Activated effector memory CD4-positive, alpha-beta T cell treated with Interleukin-2 at 50 U/mL for 16 hours (primary cell): ENCODE data around the gene ZBTB37.
"Not testable (repeated sequence)": the region's sequence is repeated elsewhere in the genome, so short reads cannot be mapped to it uniquely, and the experiment has no call there.

Experiments used
- DNase-seq: peaks from one replicate; pipeline ENCODE4 v3.0.0-alpha.2; 2020

ZBTB37 gene

DNA sequence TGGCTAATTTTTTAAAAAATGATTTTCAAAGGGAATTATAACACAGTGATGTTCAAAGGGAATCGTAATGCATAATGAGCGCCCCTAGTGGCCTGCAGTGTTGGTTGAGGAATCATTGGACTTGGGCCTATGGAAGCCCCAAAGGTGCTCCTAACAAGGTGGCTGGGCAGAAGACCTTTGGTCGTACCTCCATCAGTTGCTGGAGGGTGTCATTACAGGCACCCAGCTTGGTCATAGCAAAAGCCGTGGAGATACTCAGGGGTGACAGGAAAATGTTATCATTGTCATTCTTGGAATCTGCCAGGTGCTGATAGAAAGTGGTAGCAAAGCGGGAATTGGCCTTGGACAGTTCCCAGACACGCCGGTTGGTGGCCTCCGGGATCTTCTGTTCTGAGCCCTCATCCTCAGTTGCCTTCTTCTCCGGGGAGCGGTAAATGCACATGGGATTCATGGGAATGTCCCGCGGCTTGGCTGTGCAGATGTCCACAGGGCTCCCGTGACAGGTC lies 46.2 kb downstream of the ZBTB37 start:
- DNase-seq = no peak

DNA sequence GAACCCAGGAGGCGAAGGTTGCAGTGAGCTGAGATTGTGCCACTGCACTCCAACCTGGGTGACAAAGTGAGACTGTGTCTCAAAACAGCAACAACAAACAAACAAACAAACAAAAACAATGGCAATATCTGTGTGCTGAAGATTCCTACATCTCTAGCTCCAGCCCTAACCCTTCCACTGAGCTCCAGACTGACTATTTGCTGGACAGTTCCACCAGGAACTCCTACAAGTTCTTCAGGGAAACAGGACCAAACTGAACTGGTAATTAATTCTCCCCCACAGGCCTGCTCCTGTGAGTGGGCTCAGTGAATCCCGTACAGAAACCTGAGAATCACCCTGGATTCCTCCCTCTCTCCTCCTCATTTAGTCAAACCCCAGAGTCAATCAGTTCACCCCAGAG lies 47.4 kb downstream of the ZBTB37 start:
- DNase-seq = no peak

DNA sequence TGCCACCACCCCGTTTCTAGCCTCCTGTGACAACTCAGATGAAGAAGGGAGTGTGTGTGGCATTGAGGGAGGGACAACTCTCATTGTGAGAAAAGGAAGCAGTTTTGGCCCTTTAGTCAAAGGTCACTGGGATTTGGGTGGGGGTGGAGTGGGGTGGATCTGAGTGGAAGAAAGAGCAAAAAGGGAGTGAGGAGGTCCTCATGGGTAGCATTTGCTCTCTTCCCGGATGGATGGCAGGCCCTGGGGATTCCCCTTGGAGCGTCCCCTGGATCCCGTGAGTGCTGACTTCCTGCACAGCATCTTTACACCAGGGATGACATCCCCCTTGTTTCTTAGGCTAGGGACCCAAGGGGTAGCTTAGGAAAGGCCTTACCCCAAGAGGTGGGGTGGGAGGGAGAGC lies 48.5 kb downstream of the ZBTB37 start:
- no peak for DNase-seq

DNA sequence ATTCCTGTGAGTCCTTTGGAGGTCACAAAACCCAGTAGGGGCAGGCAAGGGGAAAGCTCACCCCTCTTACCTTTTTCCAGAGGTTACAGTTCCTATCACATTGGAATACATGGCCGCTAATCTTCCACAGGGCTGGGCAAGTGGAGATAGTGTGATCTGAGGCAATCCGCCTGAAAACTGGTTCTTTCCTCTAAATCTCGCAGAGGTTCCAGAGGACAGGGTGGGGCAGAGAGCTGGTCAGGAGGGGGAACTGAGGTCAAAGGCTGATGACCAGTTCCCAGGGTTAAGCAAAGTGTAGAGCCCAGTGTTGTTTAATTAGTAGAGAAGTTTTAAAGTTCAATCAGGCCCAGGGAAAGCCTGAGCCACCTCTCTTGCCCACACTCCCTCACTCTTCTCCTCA lies 49.0 kb downstream of the ZBTB37 start, which contains the start of gene SERPINC1:
TSS of gene SERPINC1 (minus strand) at position 179 of the 400 bp plus-strand sequence. CDS start at position 111, 68 bp downstream.
- DNase-seq = no peak

DNA sequence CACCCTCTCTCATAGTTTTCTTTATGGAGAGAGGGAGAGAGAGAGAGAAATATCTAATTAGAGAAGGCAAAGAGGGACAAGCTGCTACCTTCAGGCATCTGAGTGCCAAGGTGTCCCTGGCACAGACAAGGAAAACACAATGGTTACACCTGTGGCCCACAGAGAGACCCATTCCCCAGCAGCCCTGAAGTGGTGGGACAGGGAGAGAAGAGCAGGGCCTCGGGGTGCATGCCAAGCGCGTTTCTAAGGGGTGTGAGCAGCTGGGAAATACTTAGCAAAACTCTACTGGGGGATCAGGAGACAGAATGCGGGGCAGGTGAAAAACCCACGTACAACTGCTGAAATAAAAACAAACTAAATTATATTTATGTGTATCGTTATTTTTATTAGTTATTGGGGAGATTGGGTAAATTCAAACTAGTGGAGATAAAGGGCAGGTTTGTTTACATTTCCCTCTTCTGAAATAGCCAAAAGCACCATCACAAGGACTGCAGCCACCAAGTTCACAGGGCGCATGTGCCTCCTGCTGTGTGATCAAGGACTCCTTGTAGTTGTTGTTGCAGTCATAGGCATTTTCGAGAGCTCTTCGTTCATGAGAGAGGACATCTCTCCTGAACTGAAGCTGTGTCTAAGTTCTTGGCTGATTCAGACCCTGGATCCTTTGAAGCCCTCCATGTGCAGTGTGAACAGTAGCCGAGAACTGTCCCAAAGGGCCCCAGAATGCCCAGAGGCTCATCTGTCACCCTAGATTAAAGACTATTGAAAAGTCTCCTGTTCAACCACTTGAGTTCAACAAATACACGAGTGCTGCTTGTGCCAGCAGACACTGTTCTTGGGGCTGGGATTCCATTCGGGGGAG lies 49.7 kb downstream of the ZBTB37 start:
- DNase-seq = no peak

DNA sequence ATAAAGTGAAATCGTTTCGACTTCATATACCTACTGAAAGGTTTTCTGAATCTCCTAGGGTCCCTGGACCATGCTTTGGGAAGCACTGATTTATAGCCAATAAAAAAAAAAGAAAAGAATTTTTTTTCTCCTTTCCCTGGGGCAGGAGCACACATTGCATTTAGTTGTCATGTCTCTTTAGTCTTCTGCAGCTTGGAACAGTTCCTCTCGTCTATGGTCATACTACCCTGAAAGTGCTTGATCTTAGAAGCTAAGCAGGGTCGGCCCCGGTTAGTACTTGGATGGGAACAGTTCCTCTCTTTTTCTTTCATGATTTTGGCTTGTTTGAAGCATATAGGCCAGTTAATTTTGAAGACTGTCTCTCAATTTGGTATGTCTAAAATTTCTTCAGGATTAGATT lies 52.7 kb downstream of the ZBTB37 start:
- DNase-seq = no peak

DNA sequence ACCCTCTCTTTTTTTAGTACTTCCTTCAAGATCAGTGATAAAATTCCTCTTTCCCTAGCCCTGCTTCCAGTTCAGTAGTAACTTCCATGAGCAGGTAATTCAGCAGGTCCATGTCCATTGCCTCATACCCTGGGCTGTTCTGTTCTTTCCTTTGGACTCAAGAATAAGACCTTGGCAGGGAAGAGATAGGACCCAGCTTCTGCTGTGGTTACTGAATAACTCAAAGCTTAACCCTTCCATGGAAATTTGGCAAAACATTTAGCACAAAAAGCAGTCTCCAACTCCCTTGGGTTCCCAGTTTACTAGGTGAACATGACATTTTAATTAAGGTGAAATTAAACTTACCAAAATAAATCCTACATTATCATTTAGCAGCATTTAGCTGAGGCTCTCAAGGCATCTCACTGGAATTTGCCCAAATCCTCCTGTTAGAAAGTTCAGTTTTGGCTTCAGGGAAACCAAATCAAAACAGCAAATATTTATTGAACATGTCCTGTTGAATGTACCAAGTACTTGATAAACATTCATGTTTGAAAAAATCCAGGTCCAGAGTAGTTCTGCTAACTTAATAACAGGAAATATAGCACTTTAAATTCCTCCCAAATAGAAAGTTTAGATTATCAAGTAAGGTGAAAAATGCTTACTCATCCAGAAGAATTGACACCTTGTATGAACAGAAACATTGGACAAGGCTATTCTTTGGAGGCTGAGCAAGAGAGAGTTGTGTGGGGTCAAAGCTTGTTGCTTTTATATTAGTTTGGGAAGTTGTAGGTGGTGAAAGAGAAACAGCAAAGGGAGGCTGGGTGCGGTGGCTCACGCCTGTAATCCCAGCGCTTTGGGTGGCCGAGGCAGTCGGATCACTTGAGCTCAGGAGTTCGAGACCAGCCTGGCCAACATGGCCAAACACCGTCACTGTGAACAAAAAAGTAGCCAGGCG lies 57.4 kb downstream of the ZBTB37 start:
- DNase-seq = no peak

DNA sequence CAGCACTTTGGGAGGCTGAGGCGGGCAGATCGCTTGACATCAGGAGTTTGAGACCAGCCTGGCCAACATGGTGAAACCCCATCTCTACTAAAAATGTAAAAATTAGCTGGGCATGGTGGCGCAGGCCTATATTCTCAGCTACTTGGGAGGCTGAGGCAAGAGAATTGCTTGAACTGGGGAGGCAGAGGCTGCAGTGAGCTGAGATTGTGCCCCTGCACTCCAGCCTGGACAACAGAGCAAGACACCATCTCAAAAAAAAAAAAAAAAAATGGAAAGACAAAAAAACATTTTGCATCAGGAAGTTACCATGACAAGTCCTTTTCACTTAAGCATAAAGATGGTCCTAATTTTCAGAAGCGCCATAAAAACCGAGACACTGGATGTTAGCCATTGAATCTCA lies 62.4 kb downstream of the ZBTB37 start:
- not testable (repeated sequence) for DNase-seq

DNA sequence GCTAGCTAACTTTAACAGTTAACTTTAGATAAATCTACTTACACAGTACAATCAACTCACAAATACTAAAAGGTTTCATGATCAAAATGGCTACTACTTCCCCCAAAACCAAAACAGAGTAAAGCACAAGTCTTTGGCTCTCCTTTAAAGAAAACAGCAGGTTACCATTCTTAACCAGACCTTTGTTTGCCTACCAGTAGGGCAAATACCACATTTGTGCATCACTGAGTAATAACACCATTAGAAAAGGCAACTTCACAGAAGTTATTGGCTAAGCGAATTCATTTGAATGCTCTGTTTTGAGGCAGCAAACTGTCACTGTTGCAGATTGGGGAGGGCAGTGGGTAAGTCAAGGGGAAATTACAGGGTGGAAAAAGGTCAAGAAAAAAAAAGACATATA lies 66.3 kb downstream of the ZBTB37 start:
- no peak for DNase-seq

DNA sequence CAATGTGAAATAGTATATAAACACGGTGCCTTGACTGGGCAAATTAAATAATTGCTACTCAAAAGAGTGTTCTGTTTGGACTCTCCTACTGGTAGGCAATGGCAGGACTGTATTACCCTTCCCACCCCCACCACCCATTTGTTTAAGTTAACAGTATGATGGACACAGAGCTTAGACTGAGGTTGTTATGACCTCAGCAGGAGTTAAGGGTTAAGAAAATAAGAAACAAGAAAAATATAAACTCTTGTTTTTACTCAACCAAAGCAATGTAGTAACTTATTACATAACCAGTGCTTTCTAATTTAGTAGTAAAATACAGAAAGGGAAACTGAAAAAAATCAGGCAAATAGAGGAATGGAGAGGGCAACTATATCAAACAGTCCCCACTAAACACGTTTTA lies 68.9 kb downstream of the ZBTB37 start:
- DNase-seq = no peak

DNA sequence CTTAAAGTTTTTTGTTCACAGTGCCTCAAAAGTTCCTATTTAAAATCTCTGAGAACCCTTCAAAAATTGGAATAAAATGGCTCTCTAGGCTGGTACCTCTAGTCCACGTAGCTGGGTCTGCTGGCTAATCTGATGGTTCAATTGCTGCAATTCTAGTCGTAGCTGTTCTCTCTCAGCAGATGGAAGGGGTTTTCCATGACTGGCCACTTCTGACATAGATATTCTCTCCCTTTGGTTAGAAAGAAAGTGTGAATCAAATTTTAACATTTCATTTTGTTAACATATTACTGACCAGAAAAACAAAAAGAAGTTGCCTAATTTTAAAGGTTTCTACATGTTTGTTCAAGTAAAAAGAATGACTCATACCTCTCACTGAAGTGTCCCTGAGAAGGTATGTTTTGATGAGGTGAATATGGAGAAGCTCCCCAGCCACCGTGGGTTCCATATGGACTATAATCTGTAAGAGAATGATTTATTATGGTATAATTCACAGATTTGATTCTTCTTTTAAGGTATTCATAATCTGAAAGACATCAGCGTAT lies 78.3 kb downstream of the ZBTB37 start:
- DNase-seq = no peak

DNA sequence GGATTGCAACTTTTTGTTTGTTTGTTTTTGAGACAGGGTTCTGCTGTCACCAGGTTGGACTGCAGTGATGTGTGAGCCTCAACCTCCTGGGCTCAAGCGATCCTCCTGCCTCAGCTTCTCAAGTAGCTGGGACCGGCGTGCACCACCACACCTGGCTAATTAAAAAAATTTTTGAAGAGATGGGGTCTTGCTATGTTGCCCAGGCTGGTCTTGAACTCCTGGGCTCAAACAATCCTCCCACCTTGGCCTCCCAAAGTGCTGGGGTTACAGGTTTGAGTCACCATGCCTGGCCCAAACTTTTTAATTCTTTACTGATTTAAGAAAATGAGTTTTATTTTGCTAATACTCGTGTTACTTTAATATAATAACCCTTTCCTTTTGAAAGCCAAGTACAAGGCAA lies 80.4 kb downstream of the ZBTB37 start:
- no peak for DNase-seq
